ENCODE results near the gene OOSP3. TPM values are rescaled to one million over a fixed set of nuclear protein-coding genes. Genes with fewer than 3 reads are reported as not detected.

OOSP3 gene
- total and polyA plus RNA-seq, 5 donors: not detected

DNA sequence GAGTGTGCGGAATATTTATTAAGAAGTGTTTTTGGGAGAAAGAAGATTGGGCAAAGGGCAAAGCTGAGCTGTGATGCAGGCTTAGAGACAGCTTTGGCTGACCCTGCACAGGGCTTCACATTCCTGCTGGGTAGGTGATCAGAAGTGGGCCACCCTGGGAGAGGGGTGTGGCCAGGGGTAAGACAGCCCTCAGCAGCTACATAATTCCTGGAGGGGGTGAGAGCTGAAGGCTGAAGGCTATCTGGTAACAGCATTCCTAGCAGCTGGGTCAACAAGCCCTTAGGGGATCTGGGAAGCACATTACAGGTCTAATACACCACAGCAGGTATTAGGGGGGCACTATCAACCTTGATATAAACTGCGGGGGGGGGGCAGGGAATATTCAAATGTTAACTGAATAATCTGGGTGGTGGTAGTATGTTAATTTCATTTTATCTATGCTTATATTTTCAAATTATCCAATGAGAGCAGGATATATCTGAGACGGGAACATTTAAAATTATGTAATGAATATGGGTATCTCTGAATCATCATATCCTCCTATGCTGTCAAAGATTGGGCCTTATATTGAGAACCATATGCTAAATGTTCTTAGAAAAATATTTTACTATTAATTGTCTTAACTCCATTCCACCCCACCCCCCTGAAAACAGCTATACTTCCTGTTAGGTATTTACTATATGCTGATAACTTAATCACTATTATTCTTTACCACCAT, 65.6 kb downstream of the OOSP3 start:
- 88% methylated on average over 3 of the region's 3 CpGs for WGBS
- ATAC-seq: no peak
- no peak overlapping the region for H3K27ac ChIP-seq (ENCODE audit: low read length)

DNA sequence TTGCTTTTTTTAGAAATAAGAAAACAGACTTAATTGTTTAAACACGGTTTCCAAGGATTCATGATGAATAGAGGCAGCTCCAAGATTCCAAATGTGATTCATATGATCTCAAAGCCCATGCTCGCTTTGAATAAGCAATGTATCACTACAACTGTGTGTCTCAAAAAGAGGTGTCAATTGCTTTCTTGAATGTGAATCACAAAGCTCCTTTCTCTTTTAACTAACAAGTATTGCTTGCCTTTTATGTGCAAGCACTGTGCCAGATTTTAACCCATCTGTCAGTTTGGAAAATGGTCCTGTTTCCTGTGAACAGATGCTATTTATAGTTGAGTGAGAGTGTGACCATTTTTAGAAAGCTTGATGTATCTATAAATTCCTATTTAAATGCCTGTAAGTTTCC, 66.1 kb downstream of the OOSP3 start:
- Histone ChIP-seq H3K9me3 (ENCODE audit: control insufficient read depth, low read length) (no peaks in the 10 kb centered on the region), H3K27me3 (ENCODE audit: control insufficient read depth, insufficient read depth) (no peaks in the 10 kb centered on the region), H3K4me1 (ENCODE audit: control insufficient read depth, insufficient read depth, low read length) (no peaks in the 10 kb centered on the region), H3K4me3 (ENCODE audit: low read length) (no peak overlapping the region), H3K27ac (ENCODE audit: low read length) (no peak overlapping the region)
- WGBS: 47% methylated on average over 2 of the region's 2 CpGs
- ATAC-seq (no peak), DNase-seq (no peak)
- intact Hi-C loops (cut with DNase I): no loop called here

More for the DNA sequence above, 65.6 kb downstream of the OOSP3 start:
- intact Hi-C loops (cut with DNase I): no loop called here
- H3K9me3 ChIP-seq (ENCODE audit: control insufficient read depth, low read length): no peaks in the 10 kb centered on the region
- no peak overlapping the region for H3K4me3 ChIP-seq (ENCODE audit: low read length)
- H3K27me3 ChIP-seq (ENCODE audit: control insufficient read depth, insufficient read depth): no peaks in the 10 kb centered on the region
- H3K4me1 ChIP-seq (ENCODE audit: control insufficient read depth, insufficient read depth, low read length): no peaks in the 10 kb centered on the region
- DNase-seq: no peak

Other genes starting within 250 kb of the OOSP3 start
- 10 to 100 TPM; 20.2 to 30.2 (median 23.7) TPM for gene PATL1, start 209.7 kb upstream of the OOSP3 start, total RNA-seq
- 11.7 TPM for gene PATL1, start 209.7 kb upstream of the OOSP3 start, polyA plus RNA-seq
- gene OR10V1, start 164.9 kb upstream of the OOSP3 start, total RNA-seq: not detected
- not detected for gene OR10V1, start 164.9 kb upstream of the OOSP3 start, polyA plus RNA-seq
- gene STX3, start 123.4 kb upstream of the OOSP3 start, total RNA-seq: 10 to 100 TPM in 3 of 4 donors, 1 to 10 TPM in 1; 7.4 to 12.0 (median 10.7) TPM
- gene STX3, start 123.4 kb upstream of the OOSP3 start, polyA plus RNA-seq: 7.1 TPM
- gene MRPL16, start 68.0 kb upstream of the OOSP3 start, total RNA-seq: 10 to 100 TPM; 53.7 to 82.6 (median 70.1) TPM
- 150 TPM for gene MRPL16, start 68.0 kb upstream of the OOSP3 start, polyA plus RNA-seq
- not detected for gene CBLIF, start 33.3 kb upstream of the OOSP3 start, total RNA-seq
- gene CBLIF, start 33.3 kb upstream of the OOSP3 start, polyA plus RNA-seq: not detected
- gene TCN1, start 12.3 kb upstream of the OOSP3 start, total RNA-seq: not detected
- gene TCN1, start 12.3 kb upstream of the OOSP3 start, polyA plus RNA-seq: not detected
- not detected for gene OOSP1, start 59.6 kb downstream of the OOSP3 start, total RNA-seq
- 0.16 TPM for gene OOSP1, start 59.6 kb downstream of the OOSP3 start, polyA plus RNA-seq
- gene OOSP4A, start 85.3 kb downstream of the OOSP3 start, total RNA-seq: not detected
- gene OOSP4A, start 85.3 kb downstream of the OOSP3 start, polyA plus RNA-seq: not detected
- not detected for gene OOSP4B, start 138.4 kb downstream of the OOSP3 start, total RNA-seq
- gene OOSP4B, start 138.4 kb downstream of the OOSP3 start, polyA plus RNA-seq: not detected
- not detected for gene OOSP2, start 161.6 kb downstream of the OOSP3 start, total RNA-seq
- not detected for gene OOSP2, start 161.6 kb downstream of the OOSP3 start, polyA plus RNA-seq
- gene MS4A3, start 177.9 kb downstream of the OOSP3 start, total RNA-seq: not detected
- gene MS4A3, start 177.9 kb downstream of the OOSP3 start, polyA plus RNA-seq: not detected
- under 1 TPM; 0.37 to 0.97 (median 0.65) TPM for gene MS4A2, start 209.9 kb downstream of the OOSP3 start, total RNA-seq
- gene MS4A2, start 209.9 kb downstream of the OOSP3 start, polyA plus RNA-seq: 0.09 TPM

Measured in right cardiac atrium (tissue), 5 donors.